SJSA1 (cell line): Measurements from ENCODE around the gene TSKS. TPM values are rescaled to one million over a fixed set of nuclear protein-coding genes. Genes with fewer than 3 reads are reported as not detected.

Source experiments
- DNase-seq, 2 experiments: peaks; one replicate each; pipeline ENCODE4 v3.0.0-alpha.2; 2015 to 2020; ENCODE audit warnings: low spot score in 2 of 2, low read depth in 1 of 2
- H3K27ac ChIP-seq: fragments of 250-450 bp; sonication (Bioruptor Pico); 2 replicates; pipeline ENCODE4 v1.5.1; 2020; ENCODE audit warnings: mild to moderate bottlenecking, moderate library complexity
- H3K27me3 ChIP-seq: fragments of 250-450 bp; sonication (Bioruptor Pico); replicated peaks from 2 replicates; pipeline ENCODE4 v1.5.1; 2020; ENCODE audit warnings: mild to moderate bottlenecking, moderate library complexity
- H3K36me3 ChIP-seq: fragments of 250-450 bp; sonication (Bioruptor Pico); 2 replicates; pipeline ENCODE4 v1.5.1; 2020; ENCODE audit warnings: mild to moderate bottlenecking
- H3K4me1 ChIP-seq: fragments of 250-450 bp; sonication (Bioruptor Pico); replicated peaks from 2 replicates; pipeline ENCODE4 v1.6.1; 2021; ENCODE audit warnings: mild to moderate bottlenecking
- H3K4me3 ChIP-seq: fragments of 250-450 bp; sonication (Bioruptor Pico); 2 replicates; pipeline ENCODE4 v1.5.1; 2020; ENCODE audit warnings: mild to moderate bottlenecking
- H3K9me3 ChIP-seq: fragments of 250-450 bp; sonication (Bioruptor Pico); replicated peaks from 2 replicates; pipeline ENCODE4 v1.5.1; 2020; ENCODE audit warnings: mild to moderate bottlenecking
- total RNA-seq: library from RNA; depleted of rRNA; stranded (reverse); fragments of >200 nt; shearing (Covaris generic); gene quantifications from 2 replicates; pipeline ENCODE4 v1.2.3, GENCODE V29; 2014

Gene TSKS
- total RNA-seq, 1 experiment from 2014 or later: not detected

DNA sequence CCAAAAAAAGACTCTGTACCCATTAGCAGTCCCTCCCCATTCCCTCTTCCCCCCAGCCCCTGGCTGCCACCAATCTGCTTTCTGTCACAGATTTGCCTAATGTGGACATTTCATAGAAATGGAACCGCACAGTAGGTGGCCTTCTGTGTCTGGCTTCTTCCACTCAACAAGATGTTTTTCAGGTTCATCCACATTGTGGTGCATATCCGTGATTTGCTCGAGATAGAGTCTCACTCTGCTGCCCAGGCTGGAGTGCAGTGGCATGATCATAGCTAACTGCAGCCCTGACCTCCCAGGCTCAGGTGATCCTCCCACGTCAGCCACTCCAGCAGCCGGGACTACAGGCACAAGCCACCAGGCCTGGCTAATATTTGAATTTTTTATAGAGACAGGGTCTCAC is 24.6 kb upstream of the TSKS start:
- no peaks in the 10 kb centered on the region for H3K27me3 ChIP-seq
- H3K36me3 ChIP-seq: peaks cover 82% of the 10 kb centered on the region
- no peak for DNase-seq
- H3K9me3 ChIP-seq: no peaks in the 10 kb centered on the region
- no peak overlapping the region for H3K4me3 ChIP-seq
- H3K4me1 ChIP-seq: no peaks in the 10 kb centered on the region
- no peak overlapping the region for H3K27ac ChIP-seq

DNA sequence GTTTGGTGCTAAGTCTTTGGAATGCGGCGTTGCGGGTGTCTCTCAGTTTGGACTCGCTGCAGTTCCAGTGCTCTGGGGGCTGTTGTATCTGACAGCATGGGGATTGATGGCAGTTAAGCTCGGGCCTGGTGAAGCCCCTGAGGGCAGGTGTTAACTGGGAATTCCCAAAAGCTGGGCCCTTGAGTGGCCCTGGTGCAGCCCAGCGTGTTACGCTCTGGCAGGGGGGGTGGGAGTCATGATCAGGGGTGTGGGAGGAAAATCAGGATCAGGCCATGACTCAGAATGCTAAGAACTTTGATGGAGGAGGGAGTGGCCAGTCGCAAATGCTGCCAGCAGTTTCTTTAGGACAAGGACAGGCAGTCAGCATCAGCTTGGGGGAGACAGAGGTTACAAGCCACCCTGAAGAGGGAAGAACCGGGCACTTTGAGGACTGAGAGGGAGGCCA is 23.3 kb upstream of the TSKS start:
- H3K4me1 ChIP-seq: no peaks in the 10 kb centered on the region
- no peak overlapping the region for H3K4me3 ChIP-seq
- no peaks in the 10 kb centered on the region for H3K9me3 ChIP-seq
- H3K27ac ChIP-seq: no peak overlapping the region
- no peaks in the 10 kb centered on the region for H3K27me3 ChIP-seq
- H3K36me3 ChIP-seq: peaks cover 82% of the 10 kb centered on the region
- no peak for DNase-seq

DNA sequence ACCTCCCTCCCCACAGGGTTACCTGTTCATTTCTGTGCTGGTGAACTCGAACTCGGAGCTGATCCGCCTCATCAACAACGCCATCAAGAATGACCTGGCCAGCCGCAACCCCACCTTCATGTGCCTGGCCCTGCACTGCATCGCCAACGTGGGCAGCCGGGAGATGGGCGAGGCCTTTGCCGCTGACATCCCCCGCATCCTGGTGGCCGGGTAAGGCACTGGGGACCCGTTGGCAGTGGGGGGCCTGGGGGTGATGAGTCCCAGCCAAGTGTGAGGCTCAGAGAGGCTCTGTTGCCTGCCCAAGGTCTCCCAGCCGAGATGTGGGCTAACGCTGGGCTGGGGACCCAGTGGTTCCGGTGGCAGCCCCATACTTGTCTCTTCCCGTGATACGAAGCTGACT is 19.4 kb upstream of the TSKS start:
- Histone ChIP-seq H3K36me3 (peaks cover 62% of the 10 kb centered on the region), H3K9me3 (no peaks in the 10 kb centered on the region), H3K27ac (no peak overlapping the region), H3K4me3 (no peak overlapping the region), H3K4me1 (no peaks in the 10 kb centered on the region), H3K27me3 (no peaks in the 10 kb centered on the region)
- DNase-seq: no peak

DNA sequence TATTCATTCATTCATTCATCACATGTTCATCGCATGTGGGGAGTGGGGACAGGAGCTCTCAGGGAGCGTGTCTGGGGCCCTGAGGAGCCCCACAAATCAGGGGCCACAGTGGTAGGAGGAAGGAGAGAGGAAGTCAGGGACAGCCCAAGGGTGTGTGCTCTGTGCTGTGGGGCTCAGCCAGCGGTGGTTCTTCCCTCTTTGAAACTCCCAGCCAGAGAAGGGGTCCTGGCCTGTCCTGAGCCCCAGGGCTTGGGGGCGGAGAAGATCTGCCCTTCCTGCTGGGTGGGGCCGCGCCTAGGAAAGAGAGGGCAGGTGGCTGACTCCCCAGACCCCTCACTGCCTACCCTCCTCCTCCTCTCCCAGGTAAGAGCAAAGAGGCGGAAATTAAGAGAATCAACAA is 18.3 kb upstream of the TSKS start:
- H3K36me3 ChIP-seq: peaks cover 59% of the 10 kb centered on the region
- H3K4me3 ChIP-seq: no peak overlapping the region
- H3K27me3 ChIP-seq: no peaks in the 10 kb centered on the region
- no peak overlapping the region for H3K27ac ChIP-seq
- DNase-seq: no peak
- H3K4me1 ChIP-seq: no peaks in the 10 kb centered on the region
- H3K9me3 ChIP-seq: no peaks in the 10 kb centered on the region

DNA sequence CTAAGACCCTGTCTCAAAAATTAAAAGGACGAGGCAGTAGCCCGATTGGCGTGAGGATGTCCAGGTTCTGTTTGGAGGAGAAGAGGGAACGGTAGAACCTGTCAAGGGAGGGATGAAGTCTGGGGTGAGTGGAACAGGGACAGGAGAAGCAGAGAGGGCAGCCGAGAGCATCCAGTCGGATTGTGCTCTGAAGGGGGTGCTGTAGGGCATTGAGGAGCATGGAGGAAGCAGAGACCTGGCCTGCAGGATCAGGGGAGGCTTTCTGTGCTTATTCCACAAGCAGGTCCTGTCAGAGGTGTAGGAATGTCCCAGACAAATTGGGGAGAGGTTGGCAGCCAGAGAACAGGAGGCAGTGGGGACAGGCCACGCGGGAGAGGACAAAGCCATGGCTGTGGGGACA is 17.8 kb upstream of the TSKS start:
- Histone ChIP-seq H3K4me3 (no peak overlapping the region), H3K4me1 (no peaks in the 10 kb centered on the region), H3K9me3 (no peaks in the 10 kb centered on the region), H3K27me3 (no peaks in the 10 kb centered on the region), H3K27ac (no peak overlapping the region), H3K36me3 (peaks cover 59% of the 10 kb centered on the region)
- DNase-seq: no peak

DNA sequence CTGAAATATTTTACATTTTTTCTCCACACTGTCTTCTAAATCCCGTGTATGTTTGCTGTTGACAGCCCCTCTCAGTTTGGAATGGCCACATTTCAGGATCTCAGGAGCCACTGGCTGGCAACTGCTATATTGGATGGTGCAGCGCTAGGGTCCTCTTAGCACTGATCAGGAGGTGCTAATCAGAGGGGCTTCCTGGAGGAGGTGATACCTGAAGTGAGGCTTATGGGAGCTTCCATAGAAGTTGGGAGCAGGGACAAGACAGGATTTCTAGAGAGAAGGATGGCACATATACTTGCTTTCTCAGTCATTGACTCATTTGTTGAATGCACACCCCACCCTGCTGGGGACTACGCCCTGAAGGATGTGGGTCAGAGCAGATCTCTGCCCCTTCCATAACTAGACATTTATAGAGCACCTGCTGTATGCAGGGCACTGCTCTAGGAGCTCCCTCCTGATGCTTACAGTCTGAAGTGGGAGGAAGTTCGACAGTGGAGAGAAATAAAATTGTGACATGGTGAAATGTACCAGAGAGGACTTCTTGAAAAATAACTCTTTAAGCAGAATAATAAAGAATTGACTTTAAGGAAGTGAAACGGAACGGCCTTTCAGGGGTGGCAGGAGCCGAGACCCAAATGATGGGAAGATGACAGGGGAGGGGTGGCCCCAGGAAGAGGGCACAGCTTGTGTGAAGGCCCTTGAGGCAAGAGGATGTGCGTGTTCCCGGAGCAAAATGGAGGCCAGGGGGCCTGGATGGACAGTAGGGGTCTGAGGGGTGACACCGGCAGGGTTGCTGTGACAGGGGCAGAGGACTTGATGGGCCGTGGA is 16.8 kb upstream of the TSKS start:
- Histone ChIP-seq H3K27ac (no peak overlapping the region), H3K9me3 (no peaks in the 10 kb centered on the region), H3K4me1 (no peaks in the 10 kb centered on the region), H3K27me3 (no peaks in the 10 kb centered on the region), H3K4me3 (no peak overlapping the region), H3K36me3 (peaks cover 56% of the 10 kb centered on the region)
- DNase-seq: no peak

DNA sequence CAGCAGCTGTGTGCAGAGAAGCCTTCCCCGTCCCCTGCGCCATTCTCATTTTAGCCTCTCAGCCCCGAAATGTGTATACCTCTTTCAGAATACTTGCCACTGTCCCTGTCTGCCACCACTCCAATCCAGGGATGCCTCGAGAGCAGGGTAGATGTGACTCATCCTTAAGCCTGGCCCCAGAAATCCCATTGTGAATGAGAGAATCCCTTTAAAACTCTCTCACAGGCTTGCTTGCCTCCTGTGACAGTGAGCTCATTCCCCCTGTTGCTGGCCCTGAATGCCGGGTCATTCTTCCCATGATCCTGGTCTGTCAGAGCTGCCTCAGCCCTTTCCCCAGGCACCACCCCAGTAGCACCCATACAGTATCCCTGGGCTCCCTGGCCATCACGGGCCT is 13.3 kb upstream of the TSKS start:
- Histone ChIP-seq H3K4me1 (no peaks in the 10 kb centered on the region), H3K27ac (no peak overlapping the region), H3K36me3 (peaks cover 41% of the 10 kb centered on the region), H3K9me3 (no peaks in the 10 kb centered on the region), H3K4me3 (no peak overlapping the region), H3K27me3 (no peaks in the 10 kb centered on the region)
- DNase-seq: no peak

DNA sequence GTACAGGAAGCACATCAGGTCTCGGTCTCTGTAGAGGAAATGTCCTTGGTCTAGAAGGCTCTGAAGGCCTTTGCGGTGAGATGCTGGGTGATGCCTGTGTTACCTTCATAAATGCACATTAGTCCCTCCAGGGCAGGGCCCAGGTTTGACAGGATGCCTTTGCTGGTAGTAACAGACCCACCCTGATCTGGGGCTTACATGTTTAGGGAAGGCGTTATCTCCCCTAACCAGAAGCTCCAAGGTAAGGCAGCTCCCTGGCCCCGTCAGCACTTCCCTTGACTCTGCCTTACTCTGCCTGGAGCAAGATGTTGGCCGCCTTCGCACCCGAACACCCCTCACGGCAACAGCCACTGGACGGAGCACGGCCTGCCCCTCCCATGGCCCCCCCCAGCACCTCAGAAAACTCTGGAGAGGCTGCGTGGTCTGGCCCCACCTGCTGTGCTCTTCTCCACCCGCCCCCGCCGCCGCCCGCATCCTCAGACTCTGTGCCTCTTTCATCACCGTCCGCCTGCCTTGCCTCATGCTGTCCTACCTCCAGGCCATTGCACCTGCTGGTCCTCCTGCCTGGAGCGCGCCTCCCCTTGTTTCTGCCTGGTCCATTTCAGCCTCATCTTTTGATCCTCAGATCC is 12.8 kb upstream of the TSKS start:
- Histone ChIP-seq H3K27ac (no peak overlapping the region), H3K36me3 (peaks cover 38% of the 10 kb centered on the region), H3K27me3 (no peaks in the 10 kb centered on the region), H3K9me3 (no peaks in the 10 kb centered on the region), H3K4me3 (no peak overlapping the region), H3K4me1 (no peaks in the 10 kb centered on the region)
- no peak for DNase-seq

DNA sequence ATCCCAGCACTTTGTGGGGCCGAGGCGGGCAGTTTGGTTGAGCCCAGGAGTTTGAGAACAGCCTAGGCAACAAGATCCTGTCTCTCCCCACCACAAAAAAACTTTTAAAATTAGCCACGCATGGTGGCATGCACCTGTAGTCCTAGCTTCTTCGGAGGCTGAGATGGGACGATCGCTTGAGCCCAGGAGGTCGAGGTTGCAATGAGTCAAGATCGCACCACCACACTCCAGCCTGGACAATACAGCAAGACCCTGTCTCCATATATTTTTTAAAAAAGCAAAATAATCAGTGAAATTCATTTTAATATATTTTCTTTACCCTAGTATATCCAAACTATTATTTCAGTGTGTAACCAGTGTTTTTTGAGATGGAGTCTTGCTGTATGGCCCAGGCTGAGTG is 11.9 kb upstream of the TSKS start:
- Histone ChIP-seq H3K27me3 (no peaks in the 10 kb centered on the region), H3K36me3 (peaks cover 37% of the 10 kb centered on the region; the same call in 1 of the 2 replicates), H3K4me3 (no peak overlapping the region), H3K27ac (no peak overlapping the region), H3K4me1 (no peaks in the 10 kb centered on the region), H3K9me3 (no peaks in the 10 kb centered on the region)
- no peak for DNase-seq

DNA sequence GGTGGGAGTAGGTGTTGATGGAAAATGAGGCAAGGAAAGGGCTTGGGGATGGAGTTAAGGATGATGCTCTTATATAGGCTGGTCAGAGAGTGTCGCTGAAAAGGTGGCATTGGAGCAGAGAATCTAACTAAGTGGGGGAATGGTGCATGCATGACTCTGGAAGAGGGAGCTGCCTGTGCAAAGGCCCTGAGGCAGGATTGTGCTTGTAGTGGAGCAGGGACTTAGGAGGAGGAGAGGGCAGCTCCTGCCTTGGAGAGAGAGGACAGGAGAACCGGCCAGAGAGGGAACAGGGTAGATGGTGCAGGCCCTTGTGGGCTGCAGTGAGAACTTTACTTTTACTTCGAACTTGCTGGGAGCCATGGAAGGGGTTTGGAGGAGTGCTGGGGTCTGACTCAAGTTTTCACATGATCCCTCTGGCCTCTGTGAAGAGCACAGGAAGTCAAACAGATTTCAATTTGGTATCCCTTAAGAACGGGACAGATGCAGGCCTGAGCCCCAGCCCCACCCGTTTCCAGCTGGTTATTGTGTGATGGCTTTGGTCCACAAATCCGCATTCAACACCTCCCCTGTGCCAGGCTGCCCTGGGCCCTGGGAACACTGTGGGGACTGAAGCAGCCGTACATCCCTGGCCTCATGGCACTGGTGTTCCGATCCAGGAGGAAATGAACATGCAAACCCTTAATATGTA is 10.7 kb upstream of the TSKS start:
- H3K36me3 ChIP-seq: peaks cover 40% of the 10 kb centered on the region; the same call in 1 of the 2 replicates
- H3K4me3 ChIP-seq: no peak overlapping the region
- H3K4me1 ChIP-seq: no peaks in the 10 kb centered on the region
- H3K27me3 ChIP-seq: no peaks in the 10 kb centered on the region
- no peaks in the 10 kb centered on the region for H3K9me3 ChIP-seq
- no peak for DNase-seq
- no peak overlapping the region for H3K27ac ChIP-seq

DNA sequence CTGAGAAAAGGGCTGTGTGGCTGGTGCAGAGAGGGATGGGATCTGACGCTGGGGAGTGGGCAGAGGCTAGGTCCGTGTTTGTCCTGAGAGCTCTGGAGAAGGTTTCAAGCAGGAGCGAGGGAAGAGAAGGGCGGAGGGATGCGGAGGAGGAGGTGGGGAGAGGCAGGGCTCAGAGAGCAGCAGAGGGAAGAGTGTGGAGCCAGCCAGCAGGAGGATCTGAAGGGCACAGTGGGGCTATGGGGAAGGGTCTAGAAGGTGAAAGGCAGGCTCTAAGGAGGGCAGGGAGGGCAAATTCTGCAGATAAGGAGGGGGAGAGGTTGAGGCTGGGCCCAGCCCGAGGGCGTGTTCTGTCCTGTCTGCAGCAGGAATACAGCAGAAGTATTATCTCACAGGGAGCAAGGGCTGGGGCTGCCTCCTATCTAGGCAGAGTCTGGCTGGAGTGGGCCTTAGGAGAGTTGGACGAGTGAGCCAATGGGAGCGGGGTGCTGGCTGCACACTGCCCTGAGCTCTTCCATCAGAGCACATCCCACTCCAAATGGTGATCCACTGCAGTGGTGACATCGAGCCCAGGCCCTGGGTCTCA is 9.8 kb upstream of the TSKS start:
- Histone ChIP-seq H3K27ac (no peak overlapping the region), H3K4me3 (no peak overlapping the region), H3K36me3 (peaks cover 45% of the 10 kb centered on the region), H3K9me3 (no peaks in the 10 kb centered on the region), H3K4me1 (peaks cover 6% of the 10 kb centered on the region), H3K27me3 (no peaks in the 10 kb centered on the region)
- no peak for DNase-seq

DNA sequence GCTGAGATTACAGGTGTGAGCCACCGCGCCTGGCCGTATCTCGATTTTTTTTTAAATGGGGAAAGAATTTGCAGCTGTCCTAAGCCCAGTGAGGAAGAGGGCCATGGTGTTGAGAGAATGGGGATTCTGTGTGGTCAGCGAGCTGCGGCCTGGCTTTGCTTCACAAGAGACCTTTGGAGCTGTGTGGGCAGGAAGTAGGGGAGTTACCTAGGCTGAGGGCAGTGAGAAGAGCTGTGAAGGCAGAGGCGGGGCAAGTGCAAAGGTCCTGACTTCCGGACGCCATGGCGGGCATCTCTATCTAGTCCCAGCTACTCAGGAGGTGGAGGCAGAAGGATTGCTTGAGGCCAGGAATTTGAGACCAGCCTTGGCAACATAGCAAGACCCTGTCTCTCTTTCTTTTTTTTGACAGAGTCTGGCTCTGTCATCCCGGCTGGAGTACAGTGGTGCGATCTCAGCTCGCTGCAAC is 8.6 kb upstream of the TSKS start:
- no peaks in the 10 kb centered on the region for H3K27me3 ChIP-seq
- peaks cover 45% of the 10 kb centered on the region for H3K36me3 ChIP-seq
- no peak overlapping the region for H3K4me3 ChIP-seq
- no peaks in the 10 kb centered on the region for H3K9me3 ChIP-seq
- DNase-seq: no peak
- H3K4me1 ChIP-seq: peaks cover 10% of the 10 kb centered on the region
- H3K27ac ChIP-seq: no peak overlapping the region

DNA sequence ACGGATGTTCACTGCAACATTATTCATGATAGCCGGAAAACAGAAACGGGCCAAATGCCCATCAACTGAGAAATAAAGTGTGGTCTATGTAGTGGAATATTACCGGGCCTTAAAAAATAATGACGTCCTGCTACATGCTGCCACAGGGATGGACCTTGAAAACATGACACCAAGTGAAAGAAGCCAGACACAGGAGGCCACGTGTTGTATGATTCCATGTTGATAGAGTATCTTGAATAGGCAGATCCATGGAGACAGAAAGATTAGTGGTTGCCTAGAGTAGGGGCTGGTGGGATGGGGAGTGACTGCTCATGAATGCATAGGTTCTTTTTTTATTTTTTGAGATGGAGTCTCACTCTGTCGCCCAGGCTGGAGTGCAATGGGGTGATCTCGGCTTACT is 7.4 kb upstream of the TSKS start:
- Histone ChIP-seq H3K9me3 (no peaks in the 10 kb centered on the region), H3K4me1 (peaks cover 16% of the 10 kb centered on the region), H3K36me3 (peaks cover 33% of the 10 kb centered on the region), H3K27ac (no peak overlapping the region), H3K27me3 (no peaks in the 10 kb centered on the region), H3K4me3 (no peak overlapping the region)
- no peak for DNase-seq
